GM20000 (cell line): ENCODE measurements around the gene TSPO2.

ENCODE experiments used
- DNase-seq: peaks from one replicate; pipeline ENCODE4 v3.0.0; 2012; ENCODE audit warnings: low spot score
- CTCF ChIP-seq: IDR thresholded peaks from 2 replicates; pipeline ENCODE4 v1.5.1; 2012; ENCODE audit warnings: mild to moderate bottlenecking, control low read depth; ENCODE audit errors: extremely low read depth, missing control alignments

The TSPO2 gene

GRCh38 chr6:41071923-41072835 is 29.9 kb downstream of the TSPO2 start, which contains the start of gene OARD1:
Gene OARD1, minus strand, starts transcription at chr6:41072356. Its CDS starts 722 bp downstream, at chr6:41071634.
- no peak for TF ChIP-seq CTCF
- peak; percentile 63 for DNase-seq

GRCh38 chr6:41072836-41073202 is 30.6 kb downstream of the TSPO2 start, which contains the start of gene NFYA:
Gene NFYA, plus strand, starts transcription at chr6:41072974. Its CDS starts 6,116 bp downstream, at chr6:41079090.
- no peak for TF ChIP-seq CTCF
- DNase-seq = peak; percentile 97

- DNase-seq = peak; percentile 79
- TF ChIP-seq CTCF = no peak
These were observed 31.1 kb downstream of the TSPO2 start for GRCh38 chr6:41073203-41073967.

- DNase-seq = no peak
- TF ChIP-seq CTCF = no peak
These were observed 31.9 kb downstream of the TSPO2 start for GRCh38 chr6:41073968-41074691.

GRCh38 chr6:41074692-41075436 is 32.6 kb downstream of the TSPO2 start:
- no peak for DNase-seq
- no peak for TF ChIP-seq CTCF

GRCh38 chr6:41075651-41076626 is 33.7 kb downstream of the TSPO2 start:
- TF ChIP-seq CTCF = no peak

More at GRCh38 chr6:41075651-41076626, 33.7 kb downstream of the TSPO2 start:
- DNase-seq = no peak
